Measurements from ENCODE around the gene PRCD. TPM values are rescaled to one million over a fixed set of nuclear protein-coding genes. Genes with fewer than 3 reads are reported as not detected.

The PRCD gene
- total RNA-seq, 2 experiments from 2014 or later, result not detected

GRCh38 chr17:76577876-76578275 is 38.0 kb downstream of the PRCD start:
- POLR2A ChIA-PET, result interaction anchor here (1.3 kb wide), 1 partner anchor 10 kb away, joined by 4 read pairs; no protein-coding TSS in a partner anchor
- ATAC-seq (ENCODE audit: poor library complexity), result no peak

GRCh38 chr17:76578376-76578775 is 38.5 kb downstream of the PRCD start:
- no peaks in the 10 kb centered on the region for H3K4me1 ChIP-seq (ENCODE audit: insufficient read depth, low read length)
- CTCF ChIA-PET, result no interaction called here
- no peak for TF ChIP-seq CTCF (IDR thresholded peaks at IDR 0.05)

More at GRCh38 chr17:76577876-76578275, 38.0 kb downstream of the PRCD start:
- H3K9me3 Mint-ChIP-seq, result no peaks in the 10 kb centered on the region
- no peaks in the 10 kb centered on the region for H3K4me1 ChIP-seq (ENCODE audit: insufficient read depth, low read length)
- no peaks in the 10 kb centered on the region for H3K36me3 Mint-ChIP-seq (ENCODE audit: low read depth)
- no peak overlapping the region for H3K4me3 ChIP-seq (ENCODE audit: low read length)
- TF ChIP-seq CTCF (IDR thresholded peaks at IDR 0.05), result no peak
- CTCF ChIA-PET, result no interaction called here
- no peak overlapping the region for H3K4me3 Mint-ChIP-seq
- peaks cover 4% of the 10 kb centered on the region for H3K27me3 Mint-ChIP-seq
- no peaks in the 10 kb centered on the region for H3K9me3 ChIP-seq (ENCODE audit: control insufficient read depth in 1 of 2, insufficient read depth in 1 of 2, low read length in 2 of 2)
- no peaks in the 10 kb centered on the region for H3K36me3 ChIP-seq (ENCODE audit: insufficient read depth, low read length)
- intact Hi-C loops (cut with DNase I, micrococcal nuclease), result loop anchor here in 1 of 2 experiments (10.0 kb wide), 1 partner anchor 47 kb away; no protein-coding TSS in a partner anchor
- no peak overlapping the region for H3K27ac ChIP-seq (ENCODE audit: low read depth in 1 of 2, low read length in 2 of 2)
- no peaks in the 10 kb centered on the region for H3K27me3 ChIP-seq (ENCODE audit: control insufficient read depth in 1 of 2, insufficient read depth in 2 of 2, low read length in 2 of 2)
- H3K27ac Mint-ChIP-seq, result no peak overlapping the region
- no peak for DNase-seq
- H3K4me1 Mint-ChIP-seq (ENCODE audit: low read depth), result no peaks in the 10 kb centered on the region

GRCh38 chr17:76579281-76579680 is 39.4 kb downstream of the PRCD start:
- no peak for ATAC-seq (ENCODE audit: poor library complexity)
- TF ChIP-seq CTCF (IDR thresholded peaks at IDR 0.05), result no peak
- H3K27ac ChIP-seq (ENCODE audit: low read depth in 1 of 2, low read length in 2 of 2), result no peak overlapping the region
- CTCF ChIA-PET, result no interaction called here
- Mint-ChIP-seq H3K36me3 (ENCODE audit: low read depth) (no peaks in the 10 kb centered on the region), H3K27ac (no peak overlapping the region), H3K27me3 (peaks cover 10% of the 10 kb centered on the region), H3K4me1 (ENCODE audit: low read depth) (peaks cover 3% of the 10 kb centered on the region), H3K4me3 (no peak overlapping the region), H3K9me3 (no peaks in the 10 kb centered on the region)
- DNase-seq, result no peak
- H3K36me3 ChIP-seq (ENCODE audit: insufficient read depth, low read length), result no peaks in the 10 kb centered on the region
- H3K4me1 ChIP-seq (ENCODE audit: insufficient read depth, low read length), result no peaks in the 10 kb centered on the region
- peaks cover 3 to 4% of the 10 kb centered on the region in 2 experiments for H3K27me3 ChIP-seq (ENCODE audit: control insufficient read depth in 1 of 2, insufficient read depth in 2 of 2, low read length in 2 of 2)
- H3K4me3 ChIP-seq (ENCODE audit: low read length), result no peak overlapping the region
- H3K9me3 ChIP-seq (ENCODE audit: control insufficient read depth in 1 of 2, insufficient read depth in 1 of 2, low read length in 2 of 2), result no peaks in the 10 kb centered on the region
- POLR2A ChIA-PET, result interaction anchor here (1.2 kb wide), 1 partner anchor 22 kb away, joined by 3 read pairs; no protein-coding TSS in a partner anchor
- intact Hi-C loops (cut with DNase I, micrococcal nuclease), result loop anchor here in 1 of 2 experiments (10.0 kb wide), 1 partner anchor 46 kb away; no protein-coding TSS in a partner anchor

More at GRCh38 chr17:76578376-76578775, 38.5 kb downstream of the PRCD start:
- POLR2A ChIA-PET, result interaction anchor here (1.3 kb wide), 1 partner anchor 11 kb away, joined by 4 read pairs; no protein-coding TSS in a partner anchor
- Mint-ChIP-seq H3K27me3 (peaks cover 6% of the 10 kb centered on the region), H3K27ac (no peak overlapping the region), H3K4me1 (ENCODE audit: low read depth) (no peaks in the 10 kb centered on the region), H3K4me3 (no peak overlapping the region), H3K36me3 (ENCODE audit: low read depth) (no peaks in the 10 kb centered on the region), H3K9me3 (no peaks in the 10 kb centered on the region)
- no peak for DNase-seq
- Histone ChIP-seq H3K9me3 (ENCODE audit: control insufficient read depth in 1 of 2, insufficient read depth in 1 of 2, low read length in 2 of 2) (no peaks in the 10 kb centered on the region), H3K4me3 (ENCODE audit: low read length) (no peak overlapping the region), H3K36me3 (ENCODE audit: insufficient read depth, low read length) (no peaks in the 10 kb centered on the region), H3K27me3 (ENCODE audit: control insufficient read depth in 1 of 2, insufficient read depth in 2 of 2, low read length in 2 of 2) (no peaks in the 10 kb centered on the region), H3K27ac (ENCODE audit: low read depth in 1 of 2, low read length in 2 of 2) (no peak overlapping the region)
- intact Hi-C loops (cut with DNase I, micrococcal nuclease), result loop anchor here in 1 of 2 experiments (10.0 kb wide), 1 partner anchor 46 kb away; no protein-coding TSS in a partner anchor
- ATAC-seq (ENCODE audit: poor library complexity), result no peak

Measured in CD4-positive, alpha-beta T cell (primary cell).